Esophagus squamous epithelium (tissue), 5 donors: ENCODE data around the gene KRT7. TPM values are rescaled to one million over a fixed set of nuclear protein-coding genes. Genes with fewer than 3 reads are reported as not detected.

Experiments
- DNase-seq: peaks from one replicate; lab custom pipeline; 2025; lab: John Stamatoyannopoulos, UW
- H3K27ac ChIP-seq, 4 donors: fragments of 200-600 bp; sonication (generic); one replicate each; pipeline ENCODE4 v1.5.1; 2016 to 2019; ENCODE audit warnings: mild to moderate bottlenecking in 1 of 4
- H3K27me3 ChIP-seq, 4 donors: fragments of 200-600 bp; sonication (generic); 1 replicate in 3 of 4; 2 replicates in 1 of 4; pipeline versions ENCODE4 v1.5.1 to v1.6.0; 2017 to 2021; ENCODE audit warnings: antibody characterized with exemption in 1 of 4
- H3K36me3 ChIP-seq, 3 donors: fragments of 200-600 bp; sonication (generic); one replicate each; pipeline ENCODE4 v1.5.1; 2016 to 2019
- H3K4me1 ChIP-seq, 3 donors: fragments of 200-600 bp; sonication (generic); one replicate each; pipeline ENCODE4 v1.5.1; 2017 to 2019
- H3K4me3 ChIP-seq, 4 donors: fragments of 200-600 bp; sonication (generic); 1 replicate in 3 of 4; 2 replicates in 1 of 4; pipeline ENCODE4 v1.5.1; 2016 to 2019; ENCODE audit warnings: mild to moderate bottlenecking in 2 of 4, moderate library complexity in 1 of 4
- H3K9me3 ChIP-seq, 3 donors: fragments of 200-600 bp; sonication (generic); one replicate each; pipeline ENCODE4 v1.5.1; 2016 to 2019
- CTCF ChIP-seq, 6 experiments: fragments of 450-650 bp in 4 of 6; fragments of 200-600 bp in 2 of 6; sonication (generic) in 2 of 6; IDR thresholded peaks; one replicate each; pipeline ENCODE4 v1.5.1; 2016 to 2019; ENCODE audit warnings: antibody characterized with exemption in 6 of 6, mild to moderate bottlenecking in 4 of 6, moderate library complexity in 4 of 6
- POLR2A ChIP-seq, 4 donors: fragments of 450-650 bp; IDR thresholded peaks; one replicate each; pipeline ENCODE4 v1.6.1; 2017; ENCODE audit warnings: antibody characterized with exemption in 4 of 4, mild to moderate bottlenecking in 4 of 4, moderate library complexity in 3 of 4
- WGBS, 2 donors: methylation state at CpG; one replicate each; pipeline ENCODE4 v1.1.5; 2018; 5-methylcytosine and 5-hydroxymethylcytosine counted together
- intact Hi-C: fragments of 100-400 bp; cut with DNase I; formaldehyde crosslinking; loops from one replicate; pipeline ENCODE4 v1.15.0; 2022
- total RNA-seq, 4 donors: library from RNA; depleted of rRNA; stranded (reverse); fragments of >200 nt; gene quantifications; one replicate each; pipeline ENCODE4 v1.1.0, GENCODE V29; 2016
- donor health status: DM: yes; HTN: yes; CAD: no.

Gene KRT7
- total RNA-seq, 4 donors from 2014 or later = 18.7 to 118 (median 64.4) TPM

GRCh38 chr12:52253391-52254179 lies 20.5 kb downstream of the KRT7 start:
- H3K9me3 ChIP-seq = no peaks in the 10 kb centered on the region
- no peak overlapping the region for H3K4me3 ChIP-seq
- H3K27me3 ChIP-seq = peaks cover 0 to 76% (median 6%) of the 10 kb centered on the region in 4 donors
- intact Hi-C loops = no loop called here
- no peak for DNase-seq
- H3K27ac ChIP-seq = no peak overlapping the region
- WGBS, 2 donors = 86 to 95% methylated on average over 8 to 13 of the region's 14 CpGs
- H3K4me1 ChIP-seq = peaks cover 0 to 17% (median 6%) of the 10 kb centered on the region in 3 donors
- no peak for TF ChIP-seq CTCF (IDR thresholded peaks at IDR 0.05)
- no peak for TF ChIP-seq POLR2A (IDR thresholded peaks at IDR 0.05)
- H3K36me3 ChIP-seq = no peaks in the 10 kb centered on the region

GRCh38 chr12:52254180-52254964 lies 21.3 kb downstream of the KRT7 start:
- no peak for DNase-seq
- Histone ChIP-seq H3K36me3 (no peaks in the 10 kb centered on the region), H3K4me1 (peaks cover 0 to 12% (median under 1%) of the 10 kb centered on the region in 3 donors), H3K27ac (no peak overlapping the region), H3K4me3 (no peak overlapping the region), H3K9me3 (no peaks in the 10 kb centered on the region), H3K27me3 (peaks cover 0 to 76% (median 9%) of the 10 kb centered on the region in 4 donors)
- no peak for TF ChIP-seq CTCF (IDR thresholded peaks at IDR 0.05)
- TF ChIP-seq POLR2A (IDR thresholded peaks at IDR 0.05) = no peak
- intact Hi-C loops = no loop called here
- WGBS, 2 donors = 93 to 94% methylated on average over 6 to 10 of the region's 10 CpGs

GRCh38 chr12:52254965-52255751 lies 22.1 kb downstream of the KRT7 start:
- no peak overlapping the region for H3K4me3 ChIP-seq
- TF ChIP-seq CTCF (IDR thresholded peaks at IDR 0.05) (no peak), POLR2A (IDR thresholded peaks at IDR 0.05) (no peak)
- peaks cover 0 to 9% (median 0%) of the 10 kb centered on the region in 3 donors for H3K4me1 ChIP-seq
- H3K9me3 ChIP-seq = no peaks in the 10 kb centered on the region
- H3K27me3 ChIP-seq = peaks cover 0 to 76% (median 12%) of the 10 kb centered on the region in 4 donors
- H3K27ac ChIP-seq = no peak overlapping the region
- WGBS, 2 donors = 72 to 89% methylated on average over 4 to 7 of the region's 7 CpGs
- no peak for DNase-seq
- intact Hi-C loops = no loop called here
- H3K36me3 ChIP-seq = no peaks in the 10 kb centered on the region

- peaks cover 0 to 9% (median 0%) of the 10 kb centered on the region in 3 donors for H3K4me1 ChIP-seq
- no peak overlapping the region for H3K27ac ChIP-seq
- H3K27me3 ChIP-seq = peaks cover 0 to 70% (median 12%) of the 10 kb centered on the region in 4 donors
- intact Hi-C loops = no loop called here
- no peak for DNase-seq
- H3K9me3 ChIP-seq = no peaks in the 10 kb centered on the region
- TF ChIP-seq POLR2A (IDR thresholded peaks at IDR 0.05) (no peak), CTCF (IDR thresholded peaks at IDR 0.05) (no peak)
- no peak overlapping the region for H3K4me3 ChIP-seq
- H3K36me3 ChIP-seq = no peaks in the 10 kb centered on the region
- WGBS, 2 donors = 83 to 92% methylated on average over 9 of the region's 9 CpGs
Measured at GRCh38 chr12:52255926-52256583, 23.0 kb downstream of the KRT7 start.
